ENCODE measurements around the gene ARL4C. TPM values are rescaled to one million over a fixed set of nuclear protein-coding genes. Genes with fewer than 3 reads are reported as not detected.

The ARL4C gene
- polyA plus RNA-seq, 1 of the 3 experiments (the other 2 are of a cell fraction) = 24.0 TPM

DNA sequence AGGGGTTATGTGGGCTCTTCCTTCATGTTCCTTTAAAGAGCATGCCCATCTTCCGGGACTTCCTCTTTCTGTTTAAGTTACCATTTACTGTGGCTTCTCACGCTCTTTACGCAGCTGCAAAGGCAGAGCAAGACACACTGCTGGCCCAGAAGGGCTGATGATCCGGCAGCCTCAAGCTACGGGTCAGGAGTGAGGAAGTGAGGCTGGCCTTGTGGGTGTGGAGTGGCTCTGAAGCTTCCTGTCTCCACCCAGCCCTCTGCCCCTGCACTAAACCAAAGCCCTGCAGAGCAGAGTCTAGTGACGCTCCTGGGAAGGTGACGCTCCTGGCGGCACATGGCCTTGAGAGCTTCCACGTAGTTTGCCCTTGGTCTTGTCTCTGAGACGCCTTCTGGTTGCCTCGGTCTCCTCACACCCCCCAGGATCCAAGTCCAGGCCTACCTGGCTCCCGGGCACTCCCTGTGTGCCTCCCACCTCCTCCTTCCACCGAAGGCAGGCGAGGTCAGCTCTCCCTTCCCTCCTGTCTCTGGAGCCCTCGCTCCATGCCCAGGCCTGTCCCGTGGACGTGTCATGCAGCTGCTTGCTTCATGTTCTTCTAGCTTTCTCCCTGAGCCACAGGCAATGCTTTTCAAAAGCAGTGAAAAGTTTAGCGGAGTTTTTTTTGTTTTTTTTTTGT lies 50.3 kb downstream of the ARL4C start:
- POLR2A ChIA-PET = no interaction called here
- no peak overlapping the region for H2AFZ ChIP-seq (ENCODE audit: low read depth)

More for the DNA sequence above, 50.3 kb downstream of the ARL4C start:
- no peaks in the 10 kb centered on the region for H3K9me2 ChIP-seq
- CTCF ChIA-PET = no interaction called here
- no peaks in the 10 kb centered on the region for H3K27me3 ChIP-seq (ENCODE audit: insufficient read depth)
- 0 out of 4 replicates have a peak, but pooled peaks cover 0 to 4% of the 10 kb centered on the region in 2 experiments for H3K4me1 ChIP-seq (ENCODE audit: control insufficient read depth in 1 of 2, insufficient read depth in 2 of 2, low read depth in 1 of 2, low read length in 1 of 2)
- H3K9ac ChIP-seq = no peak overlapping the region
- H3K79me2 ChIP-seq (ENCODE audit: insufficient read depth) = no peaks in the 10 kb centered on the region
- TF ChIP-seq RCOR1 (IDR thresholded peaks at IDR 0.05; ENCODE audit: low read length) (no peak), EZH2phosphoT487 (IDR thresholded peaks at IDR 0.05; ENCODE audit: borderline replicate concordance, low read depth) (no peak), JUND (IDR thresholded peaks at IDR 0.05) (no peak)
- TF ChIP-seq, protein P1, sequence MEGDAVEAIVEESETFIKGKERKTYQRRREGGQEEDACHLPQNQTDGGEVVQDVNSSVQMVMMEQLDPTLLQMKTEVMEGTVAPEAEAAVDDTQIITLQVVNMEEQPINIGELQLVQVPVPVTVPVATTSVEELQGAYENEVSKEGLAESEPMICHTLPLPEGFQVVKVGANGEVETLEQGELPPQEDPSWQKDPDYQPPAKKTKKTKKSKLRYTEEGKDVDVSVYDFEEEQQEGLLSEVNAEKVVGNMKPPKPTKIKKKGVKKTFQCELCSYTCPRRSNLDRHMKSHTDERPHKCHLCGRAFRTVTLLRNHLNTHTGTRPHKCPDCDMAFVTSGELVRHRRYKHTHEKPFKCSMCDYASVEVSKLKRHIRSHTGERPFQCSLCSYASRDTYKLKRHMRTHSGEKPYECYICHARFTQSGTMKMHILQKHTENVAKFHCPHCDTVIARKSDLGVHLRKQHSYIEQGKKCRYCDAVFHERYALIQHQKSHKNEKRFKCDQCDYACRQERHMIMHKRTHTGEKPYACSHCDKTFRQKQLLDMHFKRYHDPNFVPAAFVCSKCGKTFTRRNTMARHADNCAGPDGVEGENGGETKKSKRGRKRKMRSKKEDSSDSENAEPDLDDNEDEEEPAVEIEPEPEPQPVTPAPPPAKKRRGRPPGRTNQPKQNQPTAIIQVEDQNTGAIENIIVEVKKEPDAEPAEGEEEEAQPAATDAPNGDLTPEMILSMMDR (IDR thresholded peaks at IDR 0.05) = no peak
- TF ChIP-seq, protein P2, sequence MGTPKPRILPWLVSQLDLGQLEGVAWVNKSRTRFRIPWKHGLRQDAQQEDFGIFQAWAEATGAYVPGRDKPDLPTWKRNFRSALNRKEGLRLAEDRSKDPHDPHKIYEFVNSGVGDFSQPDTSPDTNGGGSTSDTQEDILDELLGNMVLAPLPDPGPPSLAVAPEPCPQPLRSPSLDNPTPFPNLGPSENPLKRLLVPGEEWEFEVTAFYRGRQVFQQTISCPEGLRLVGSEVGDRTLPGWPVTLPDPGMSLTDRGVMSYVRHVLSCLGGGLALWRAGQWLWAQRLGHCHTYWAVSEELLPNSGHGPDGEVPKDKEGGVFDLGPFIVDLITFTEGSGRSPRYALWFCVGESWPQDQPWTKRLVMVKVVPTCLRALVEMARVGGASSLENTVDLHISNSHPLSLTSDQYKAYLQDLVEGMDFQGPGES (IDR thresholded peaks at IDR 0.05; ENCODE audit: low read depth, low read length) = no peak
- TF ChIP-seq, protein P3, sequence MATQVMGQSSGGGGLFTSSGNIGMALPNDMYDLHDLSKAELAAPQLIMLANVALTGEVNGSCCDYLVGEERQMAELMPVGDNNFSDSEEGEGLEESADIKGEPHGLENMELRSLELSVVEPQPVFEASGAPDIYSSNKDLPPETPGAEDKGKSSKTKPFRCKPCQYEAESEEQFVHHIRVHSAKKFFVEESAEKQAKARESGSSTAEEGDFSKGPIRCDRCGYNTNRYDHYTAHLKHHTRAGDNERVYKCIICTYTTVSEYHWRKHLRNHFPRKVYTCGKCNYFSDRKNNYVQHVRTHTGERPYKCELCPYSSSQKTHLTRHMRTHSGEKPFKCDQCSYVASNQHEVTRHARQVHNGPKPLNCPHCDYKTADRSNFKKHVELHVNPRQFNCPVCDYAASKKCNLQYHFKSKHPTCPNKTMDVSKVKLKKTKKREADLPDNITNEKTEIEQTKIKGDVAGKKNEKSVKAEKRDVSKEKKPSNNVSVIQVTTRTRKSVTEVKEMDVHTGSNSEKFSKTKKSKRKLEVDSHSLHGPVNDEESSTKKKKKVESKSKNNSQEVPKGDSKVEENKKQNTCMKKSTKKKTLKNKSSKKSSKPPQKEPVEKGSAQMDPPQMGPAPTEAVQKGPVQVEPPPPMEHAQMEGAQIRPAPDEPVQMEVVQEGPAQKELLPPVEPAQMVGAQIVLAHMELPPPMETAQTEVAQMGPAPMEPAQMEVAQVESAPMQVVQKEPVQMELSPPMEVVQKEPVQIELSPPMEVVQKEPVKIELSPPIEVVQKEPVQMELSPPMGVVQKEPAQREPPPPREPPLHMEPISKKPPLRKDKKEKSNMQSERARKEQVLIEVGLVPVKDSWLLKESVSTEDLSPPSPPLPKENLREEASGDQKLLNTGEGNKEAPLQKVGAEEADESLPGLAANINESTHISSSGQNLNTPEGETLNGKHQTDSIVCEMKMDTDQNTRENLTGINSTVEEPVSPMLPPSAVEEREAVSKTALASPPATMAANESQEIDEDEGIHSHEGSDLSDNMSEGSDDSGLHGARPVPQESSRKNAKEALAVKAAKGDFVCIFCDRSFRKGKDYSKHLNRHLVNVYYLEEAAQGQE (IDR thresholded peaks at IDR 0.05; ENCODE audit: low read depth, low read length) = no peak
- H3K4me2 ChIP-seq = no peak overlapping the region
- 86% methylated on average over 14 of the region's 18 CpGs for WGBS (ENCODE audit: low lambda C conversion rate)
- H3K36me3 ChIP-seq (replicated peaks in 1 of 2; ENCODE audit: control insufficient read depth in 1 of 2, insufficient read depth in 2 of 2, low read length in 1 of 2) = no peaks in the 10 kb centered on the region
- no peak overlapping the region for H3K4me3 ChIP-seq (ENCODE audit: low read depth in 2 of 2, low read length in 1 of 2)
- DNase-seq = no peak
- H3K9me3 ChIP-seq = no peaks in the 10 kb centered on the region
- H3F3A ChIP-seq (replicated peaks; ENCODE audit: insufficient read depth) = peaks cover 11% of the 10 kb centered on the region
- no peaks in the 10 kb centered on the region for H4K20me1 ChIP-seq (ENCODE audit: insufficient read depth)
- H3K27ac ChIP-seq (ENCODE audit: low read depth in 2 of 2, low read length in 1 of 2) = no peak overlapping the region

Data from SK-N-SH (cell line).